NK-92 (cell line): Measurements from ENCODE around the gene DEAF1.

Source experiments
- DNase-seq: peaks from one replicate; lab custom pipeline; 2025; ENCODE audit not compliant: unreplicated experiment; lab: John Stamatoyannopoulos, UW

Gene DEAF1

DNA sequence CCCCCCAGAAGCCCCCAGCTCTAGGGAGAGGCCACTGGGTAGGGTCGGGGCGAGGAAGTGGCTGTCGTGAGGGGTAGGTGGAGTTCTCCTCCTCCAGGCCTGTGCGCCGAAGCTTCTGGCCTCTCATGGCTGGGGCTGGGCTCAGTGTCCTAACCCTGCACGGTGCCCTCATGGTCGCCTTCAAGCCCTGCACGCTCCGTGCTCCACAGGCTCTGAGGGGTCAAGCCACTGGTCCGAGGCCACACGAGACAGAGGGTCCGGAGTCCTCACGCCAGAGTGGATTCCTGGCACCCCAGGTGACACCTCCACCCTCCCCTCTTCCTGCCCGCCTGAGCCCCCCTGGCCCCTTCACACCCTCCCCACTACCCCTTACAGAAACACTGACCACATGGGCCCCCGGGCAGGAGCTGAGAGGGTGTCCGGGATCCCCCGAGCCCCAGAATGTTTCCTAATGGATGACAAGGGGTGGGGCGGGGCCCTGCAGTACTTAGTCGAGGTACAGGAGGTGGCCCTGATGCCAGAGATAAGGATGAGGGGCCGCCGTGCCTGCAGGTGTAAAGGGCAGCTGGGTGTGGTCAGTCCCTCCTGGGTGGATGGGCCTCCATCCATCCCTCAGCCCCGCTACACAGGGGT is 69.3 kb downstream of the DEAF1 start:
- DNase-seq: no peak

DNA sequence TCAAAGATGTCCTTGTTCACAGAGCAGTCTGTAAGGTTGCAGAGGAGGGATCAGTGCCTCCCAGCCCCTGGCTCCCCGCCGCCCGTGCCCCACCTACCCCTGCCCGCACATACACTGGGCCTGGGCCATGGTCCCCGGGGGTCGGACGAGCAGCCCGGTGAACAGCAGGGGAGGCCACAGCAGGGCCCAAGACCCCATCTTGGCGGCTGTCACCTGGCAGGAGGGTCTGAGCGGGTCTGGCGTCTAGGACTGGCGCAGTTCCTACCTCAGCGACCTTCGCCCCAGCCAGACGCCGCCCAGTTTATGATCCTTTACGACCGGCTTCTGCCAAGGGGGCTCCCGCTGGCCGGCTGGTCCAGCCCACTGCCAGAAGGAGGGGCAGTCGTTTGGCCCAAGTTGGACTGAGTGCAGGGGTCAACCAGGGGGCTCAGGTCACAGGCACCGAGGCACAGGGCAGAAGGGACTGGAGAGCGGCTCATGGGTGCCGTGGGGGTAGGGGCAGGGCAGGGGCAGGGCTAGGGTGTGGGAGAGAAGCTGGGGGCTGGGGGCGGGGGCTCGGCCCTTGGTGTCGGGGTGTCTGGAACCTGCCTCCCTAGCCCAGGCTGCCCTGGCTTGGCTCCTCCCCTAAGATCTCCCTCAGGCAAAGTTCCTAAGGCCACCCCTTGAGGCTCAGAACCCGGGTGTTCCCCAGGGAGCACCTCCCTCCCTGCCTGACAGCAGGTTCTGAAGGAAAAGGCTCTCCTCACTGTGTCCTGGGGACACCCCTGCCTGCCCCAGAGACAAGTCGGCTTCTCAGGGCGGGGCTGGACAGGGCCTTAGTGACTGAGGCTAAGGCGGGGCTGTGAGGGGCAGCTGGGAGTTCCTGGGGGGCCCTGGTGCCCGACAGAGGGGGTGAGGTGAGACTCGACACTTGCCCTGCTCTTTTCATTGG is 70.1 kb downstream of the DEAF1 start, which contains the start of gene CDHR5:
TSS of gene CDHR5 (minus strand) at position 251 of the 931 bp plus-strand sequence. CDS start at position 198, 53 bp downstream.
- DNase-seq: no peak

DNA sequence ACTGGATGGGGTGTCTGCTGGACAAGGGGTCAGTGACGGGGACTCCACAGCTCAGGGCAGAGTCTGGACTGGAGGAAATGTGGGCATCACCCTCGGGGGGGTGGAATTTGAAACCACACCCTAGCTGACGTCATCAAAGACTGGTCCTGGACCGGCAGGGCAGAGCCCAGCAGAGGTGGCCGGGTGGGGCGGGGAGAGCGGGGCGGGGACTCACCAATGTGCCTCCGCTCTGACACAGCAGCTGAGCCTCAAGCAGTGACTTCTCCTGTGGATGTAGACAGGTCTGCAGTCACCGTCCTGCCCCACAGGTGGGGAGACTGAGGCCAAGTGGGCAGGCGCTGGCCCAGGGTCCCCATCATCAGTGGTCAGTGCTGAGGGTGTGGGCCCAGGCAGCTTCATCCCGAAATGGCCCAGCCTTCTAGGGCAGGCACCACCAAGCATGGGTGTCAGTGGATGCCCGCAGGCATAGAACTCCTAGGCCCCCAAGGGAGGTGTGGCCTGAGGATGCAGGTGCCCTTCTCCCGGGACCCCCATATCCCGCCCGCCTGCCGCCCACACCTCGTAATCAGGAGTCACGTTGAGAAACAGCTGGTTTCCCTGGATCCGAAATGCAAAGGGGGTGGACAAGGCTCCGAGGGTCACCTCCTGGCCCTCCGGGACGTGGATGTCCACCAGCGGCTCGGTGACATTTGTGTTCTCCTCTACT is 70.9 kb downstream of the DEAF1 start:
- no peak for DNase-seq

DNA sequence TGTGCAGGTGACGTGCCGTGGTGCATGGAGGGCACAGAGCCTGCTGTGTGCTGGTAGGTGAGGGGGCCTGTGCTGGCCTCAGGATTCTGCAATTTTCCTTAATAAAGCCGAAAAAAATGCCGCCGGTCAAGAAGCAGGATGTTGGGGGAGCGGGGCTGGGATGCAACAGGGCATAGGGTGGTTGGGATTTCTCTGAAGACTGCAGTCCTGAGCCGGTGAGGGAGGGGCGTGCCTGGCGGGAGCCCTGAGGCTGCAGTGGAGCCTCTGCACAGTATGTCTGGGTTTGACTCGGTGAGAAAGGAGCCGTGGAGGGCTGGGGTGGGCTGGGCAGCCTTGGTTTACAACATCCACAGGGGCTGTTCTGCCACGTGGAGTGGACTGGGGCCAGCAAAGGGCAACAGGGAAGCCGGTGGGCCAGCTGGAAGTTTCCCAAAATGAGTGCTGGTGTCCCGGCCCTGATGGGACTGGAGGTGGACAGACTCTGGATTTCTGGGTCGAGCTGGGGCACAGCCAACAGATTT is 71.6 kb downstream of the DEAF1 start:
- DNase-seq: no peak

DNA sequence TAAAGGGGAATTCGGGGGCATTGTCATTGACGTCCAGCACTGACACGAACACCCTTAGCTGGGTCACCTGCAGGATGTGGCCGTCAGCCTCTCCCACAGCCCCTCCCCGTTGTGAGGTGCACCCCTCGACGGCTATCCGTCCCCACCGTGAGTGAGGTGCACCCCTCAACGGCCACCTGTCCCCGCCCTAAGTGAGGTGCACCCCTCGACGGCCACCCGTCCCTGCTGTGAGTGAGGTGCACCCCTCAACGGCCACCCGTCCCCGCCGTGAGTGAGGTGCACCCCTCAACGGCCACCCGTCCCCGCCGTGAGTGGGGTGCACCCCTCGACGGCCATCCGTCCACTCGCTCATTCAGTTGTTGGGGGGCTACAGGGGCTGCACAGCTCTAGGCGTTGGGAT is 73.2 kb downstream of the DEAF1 start:
- no peak for DNase-seq

- DNase-seq: no peak
Observed at GRCh38 chr11:620935-621814, 73.8 kb downstream of the DEAF1 start.

DNA sequence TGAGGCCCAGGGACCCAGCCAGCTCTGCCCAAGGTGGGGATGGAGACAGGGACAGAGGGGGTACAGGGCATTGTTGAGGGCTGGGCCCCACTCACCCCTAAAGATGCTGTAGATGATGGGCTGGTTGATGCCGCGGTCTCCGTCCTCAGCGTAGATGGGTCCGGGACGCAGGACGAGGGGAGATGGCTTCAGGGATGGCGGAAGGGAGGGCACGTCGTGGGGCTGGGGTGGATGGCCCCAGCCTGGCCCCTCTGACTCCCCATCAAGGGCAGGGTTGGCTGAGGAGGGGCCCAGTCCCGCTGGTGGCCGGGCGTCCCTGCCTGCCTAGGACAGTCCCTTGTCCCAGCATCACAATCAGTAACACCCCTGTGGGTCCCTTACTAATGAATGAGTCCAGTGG is 74.8 kb downstream of the DEAF1 start:
- DNase-seq: no peak

- no peak for DNase-seq
Observed at GRCh38 chr11:619628-620050, 75.4 kb downstream of the DEAF1 start.

DNA sequence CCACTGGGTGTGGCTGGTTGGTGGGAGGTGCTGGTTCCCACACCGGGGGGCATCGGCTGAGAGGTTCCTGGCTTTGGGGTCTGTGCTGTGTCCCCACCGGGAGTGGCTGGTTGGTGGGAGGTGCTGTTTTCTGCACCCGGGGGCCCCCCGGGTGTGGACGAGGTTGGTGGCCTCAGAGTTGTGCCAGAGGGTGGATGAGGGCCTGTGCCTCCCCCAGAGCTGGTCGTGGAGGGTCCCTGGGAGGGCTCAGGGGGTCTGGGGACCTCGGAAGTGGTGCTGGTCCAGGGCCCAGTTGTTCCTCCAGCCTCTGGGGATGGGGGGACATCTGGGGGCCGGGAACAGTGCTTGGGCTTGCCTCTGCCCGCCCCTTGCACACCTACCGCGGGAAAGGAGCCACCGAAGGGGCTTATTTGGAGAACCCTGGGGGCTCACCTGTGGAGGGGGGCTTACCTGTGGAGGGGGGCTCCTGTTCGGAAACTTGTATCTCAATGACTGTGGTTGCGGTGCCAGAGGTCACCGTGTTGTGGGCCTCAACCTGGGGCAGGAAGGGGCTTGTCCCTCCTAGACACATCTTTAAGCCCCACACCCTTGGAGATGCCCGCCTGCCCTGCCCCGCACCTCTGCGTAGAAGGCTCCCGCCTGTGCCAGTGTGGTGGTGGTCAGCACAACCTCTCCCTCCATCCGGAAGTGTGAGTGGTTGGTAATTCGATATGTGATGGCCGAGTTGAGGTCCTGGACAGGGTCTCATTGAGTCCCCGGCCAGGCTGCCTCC is 76.0 kb downstream of the DEAF1 start:
- DNase-seq: no peak

DNA sequence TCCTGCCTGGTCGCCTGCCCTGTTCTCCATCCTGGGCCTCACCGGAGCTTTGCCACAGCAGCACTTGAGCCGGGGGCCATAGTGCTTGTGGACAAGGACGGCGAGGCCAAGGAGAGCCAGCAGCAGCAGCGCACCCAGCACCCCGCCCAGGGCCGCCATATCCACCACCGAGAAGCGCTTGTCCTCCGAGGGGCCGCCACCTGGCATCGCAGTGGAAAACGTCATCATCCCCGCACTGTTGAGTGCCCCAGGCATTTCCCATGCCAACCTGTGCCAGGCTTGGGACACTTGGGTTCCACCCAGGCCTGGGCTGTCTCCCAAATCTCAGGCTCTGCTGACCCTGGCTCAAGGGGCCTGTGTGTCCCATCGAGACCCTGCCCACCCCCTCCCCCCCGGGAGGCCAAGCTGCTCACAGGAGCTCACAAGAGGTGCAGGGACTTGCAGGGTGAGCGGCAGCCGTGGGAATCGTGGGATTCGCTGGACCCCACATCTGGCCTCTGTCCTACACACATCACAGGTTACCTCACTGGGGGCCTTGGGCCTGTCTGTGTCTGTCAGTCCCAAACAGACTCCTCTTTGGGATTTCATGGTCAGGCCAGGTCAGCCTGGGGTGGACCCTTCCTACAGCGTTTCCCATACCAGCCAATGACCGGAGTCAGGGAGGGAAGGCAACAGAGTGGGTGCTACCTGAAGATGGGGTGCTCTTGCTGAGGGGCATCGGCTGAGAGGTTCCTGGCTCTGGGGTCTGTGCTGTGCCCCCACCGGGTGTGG is 76.9 kb downstream of the DEAF1 start:
- DNase-seq: no peak

GRCh38 chr11:617199-617911 is 77.7 kb downstream of the DEAF1 start:
- no peak for DNase-seq

GRCh38 chr11:616320-617198 is 78.5 kb downstream of the DEAF1 start:
- no peak for DNase-seq

- DNase-seq: peak; percentile 20
Observed at GRCh38 chr11:615504-616319, 79.3 kb downstream of the DEAF1 start, which contains the start of gene IRF7. Gene IRF7 (minus strand): TSS chr11:615950. CDS start chr11:615364, 586 bp downstream.

DNA sequence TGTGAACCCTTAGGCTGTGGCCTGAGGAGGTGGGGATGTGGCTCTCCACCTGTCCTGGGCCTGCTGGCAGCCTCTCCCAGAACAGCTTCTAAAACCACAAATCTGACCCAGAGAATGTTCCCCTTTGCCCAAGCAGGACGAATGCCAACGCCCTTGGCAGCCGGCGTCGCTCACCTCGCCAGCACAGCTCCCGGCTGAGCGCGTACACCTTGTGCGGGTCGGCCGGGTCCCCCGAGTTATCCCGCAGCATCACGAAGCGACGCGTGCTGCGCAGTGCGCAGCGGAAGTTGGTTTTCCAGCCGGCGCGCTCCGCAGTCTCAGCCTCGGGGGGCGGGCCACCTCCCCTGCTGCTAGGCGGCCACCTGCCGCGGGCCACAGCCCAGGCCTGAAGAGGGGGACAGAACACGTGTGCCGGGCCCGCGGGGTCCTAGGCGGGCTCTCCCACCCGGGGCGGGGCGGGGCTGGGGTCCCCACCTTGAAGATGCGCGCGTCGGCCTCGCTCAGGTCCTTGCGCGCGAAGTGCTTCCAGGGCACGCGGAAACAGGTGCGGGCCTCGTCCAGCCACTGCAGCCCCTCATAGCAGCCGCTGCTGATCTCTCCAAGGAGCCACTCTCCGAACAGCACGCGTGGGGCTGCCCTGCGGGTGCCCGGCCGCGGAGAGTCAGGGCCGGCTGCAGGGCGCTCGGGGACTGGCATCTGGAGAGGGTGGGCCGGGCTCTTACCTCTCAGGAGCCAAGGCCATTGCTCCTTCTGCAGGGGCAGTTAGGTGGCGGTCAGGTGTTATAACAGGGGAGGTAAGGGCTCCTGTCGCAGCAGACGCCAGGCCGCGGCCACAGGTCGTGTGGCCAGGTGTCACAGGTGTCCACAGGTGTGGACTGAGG is 80.2 kb downstream of the DEAF1 start:
- no peak for DNase-seq

DNA sequence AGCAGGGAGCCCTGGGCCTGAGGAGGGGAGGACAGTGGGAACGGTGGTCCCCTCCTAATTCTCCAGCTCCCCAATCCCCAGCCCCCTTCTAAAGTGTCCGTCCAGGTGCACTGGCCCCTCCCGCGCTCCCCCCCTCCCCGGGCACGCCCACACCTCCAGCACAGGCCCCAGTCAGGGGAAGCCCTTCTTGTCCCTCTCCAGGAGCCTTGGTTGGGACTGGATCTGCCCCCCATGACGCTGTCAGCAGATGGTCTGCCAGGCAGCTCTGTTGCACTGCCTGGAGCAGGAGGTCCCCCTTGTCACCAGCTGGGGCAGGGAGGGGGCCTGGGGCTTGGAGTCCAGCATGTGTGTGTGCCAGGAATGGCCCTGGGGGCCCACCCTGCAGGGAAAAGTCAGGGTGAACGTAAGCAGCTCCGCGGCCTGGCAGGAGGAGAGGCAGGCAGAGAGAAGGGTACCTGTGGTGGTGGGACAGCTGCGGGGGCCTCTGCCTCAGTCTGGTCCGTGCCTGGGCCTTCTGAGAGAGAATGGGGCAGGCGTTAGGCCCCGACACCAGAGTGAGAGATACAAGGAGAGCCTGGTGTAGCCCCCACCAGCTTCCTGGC is 80.9 kb downstream of the DEAF1 start:
- DNase-seq: no peak
